NCI-H1092 treated with DMSO at 0.1 percent for 48 hours (cell line): Measurements from ENCODE around the gene PTGFR.

ENCODE experiments used
- DNase-seq: peaks from one replicate; lab custom pipeline; 2025; lab: John Stamatoyannopoulos, UW

Gene PTGFR

GRCh38 chr1:78520843-78521242 is 30.1 kb downstream of the PTGFR start:
- DNase-seq = no peak

GRCh38 chr1:78522136-78522535 is 31.4 kb downstream of the PTGFR start:
- no peak for DNase-seq

GRCh38 chr1:78526496-78526895 is 35.7 kb downstream of the PTGFR start:
- no peak for DNase-seq

GRCh38 chr1:78527706-78528105 is 36.9 kb downstream of the PTGFR start:
- no peak for DNase-seq

GRCh38 chr1:78533527-78533926 is 42.8 kb downstream of the PTGFR start:
- no peak for DNase-seq

GRCh38 chr1:78535286-78535685 is 44.5 kb downstream of the PTGFR start:
- no peak for DNase-seq

GRCh38 chr1:78536427-78536826 is 45.7 kb downstream of the PTGFR start:
- DNase-seq = no peak

GRCh38 chr1:78540048-78540447 is 49.3 kb downstream of the PTGFR start:
- DNase-seq = no peak

- no peak for DNase-seq
Observed at GRCh38 chr1:78541479-78541878, 50.7 kb downstream of the PTGFR start.

- DNase-seq = no peak
Observed at GRCh38 chr1:78543941-78544643, 53.3 kb downstream of the PTGFR start.

GRCh38 chr1:78547081-78547480 is 56.3 kb downstream of the PTGFR start:
- no peak for DNase-seq

GRCh38 chr1:78549331-78549730 is 58.6 kb downstream of the PTGFR start:
- no peak for DNase-seq

GRCh38 chr1:78549891-78550290 is 59.1 kb downstream of the PTGFR start:
- DNase-seq = no peak

GRCh38 chr1:78553859-78554258 is 63.1 kb downstream of the PTGFR start:
- DNase-seq = no peak

GRCh38 chr1:78554840-78555239 is 64.1 kb downstream of the PTGFR start:
- DNase-seq = no peak

- no peak for DNase-seq
Observed at GRCh38 chr1:78559680-78560079, 68.9 kb downstream of the PTGFR start.

- DNase-seq = no peak
Observed at GRCh38 chr1:78560811-78561210, 70.0 kb downstream of the PTGFR start.

GRCh38 chr1:78561856-78562255 is 71.1 kb downstream of the PTGFR start:
- no peak for DNase-seq

GRCh38 chr1:78565393-78565792 is 74.6 kb downstream of the PTGFR start:
- no peak for DNase-seq

- no peak for DNase-seq
Observed at GRCh38 chr1:78570539-78570938, 79.8 kb downstream of the PTGFR start.

GRCh38 chr1:78577257-78578100 is 86.7 kb downstream of the PTGFR start:
- DNase-seq = no peak

- no peak for DNase-seq
Observed at GRCh38 chr1:78586572-78586971, 95.8 kb downstream of the PTGFR start.

- DNase-seq = no peak
Observed at GRCh38 chr1:78587211-78587610, 96.4 kb downstream of the PTGFR start.
